Lower leg skin (tissue), 3 donors: ENCODE measurements around the gene CDC34.

Experiments used
- CTCF ChIP-seq, 3 donors: fragments of 450-650 bp; IDR thresholded peaks; one replicate each; pipeline ENCODE4 v1.5.1; 2016; ENCODE audit warnings: antibody characterized with exemption in 3 of 3, mild to moderate bottlenecking in 3 of 3, moderate library complexity in 2 of 3
- POLR2A ChIP-seq, 2 donors: fragments of 450-650 bp; IDR thresholded peaks; one replicate each; pipeline ENCODE4 v1.6.1; 2016 to 2017; ENCODE audit warnings: antibody characterized with exemption in 2 of 2, mild to moderate bottlenecking in 1 of 2, moderate library complexity in 1 of 2

GRCh38 chr19:570937-571565 is 39.5 kb downstream of the CDC34 start:
- TF ChIP-seq CTCF (IDR thresholded peaks at IDR 0.05) (no peak), POLR2A (IDR thresholded peaks at IDR 0.05) (no peak)
